Upper lobe of right lung (tissue), 1 donor: ENCODE measurements around the gene AKR1C1. TPM values are rescaled to one million over a fixed set of nuclear protein-coding genes. Genes with fewer than 3 reads are reported as not detected.
"Not testable (repeated sequence)": the region's sequence is repeated elsewhere in the genome, so short reads cannot be mapped to it uniquely, and the experiment has no call there.

Experiments used
- ATAC-seq: fragments of 200-7000 bp; cut with Tn5 transposase; one replicate; pipeline ENCODE4 v1.9.1; 2020; ENCODE audit warnings: mild to moderate bottlenecking, moderate library complexity
- DNase-seq: peaks from one replicate; pipeline ENCODE4 v3.0.0-alpha.2; 2020
- H3K27ac ChIP-seq: fragments of 200-600 bp; one replicate; pipeline ENCODE4 v1.8.0; 2022
- H3K27me3 ChIP-seq: fragments of 200-600 bp; one replicate; pipeline ENCODE4 v1.8.0; 2022; ENCODE audit warnings: mild to moderate bottlenecking
- H3K36me3 ChIP-seq: fragments of 200-600 bp; one replicate; pipeline ENCODE4 v1.8.0; 2022
- H3K4me1 ChIP-seq: fragments of 200-600 bp; one replicate; pipeline ENCODE4 v1.8.0; 2022
- H3K4me3 ChIP-seq: fragments of 200-600 bp; one replicate; pipeline ENCODE4 v1.8.0; 2022; ENCODE audit warnings: mild to moderate bottlenecking
- H3K9me3 ChIP-seq: fragments of 200-600 bp; one replicate; pipeline ENCODE4 v1.8.0; 2022
- CTCF ChIP-seq: fragments of 200-600 bp; IDR thresholded peaks from one replicate; pipeline ENCODE4 v1.8.0; 2022; ENCODE audit warnings: antibody characterized with exemption
- intact Hi-C: fragments of 100-400 bp; cut with DNase I; formaldehyde crosslinking; loops from one replicate; pipeline ENCODE4 v1.11.0; 2022
- total RNA-seq: library from RNA; stranded (reverse); fragmentation: NEBNext Ultra II Directional; extraction: Animal tissue kit (Norgen Biotek cat#: 25700); gene quantifications from one replicate; pipeline ENCODE4 v1.2.1, GENCODE V29; 2021
- donor health status: DM: no; HTN: yes; CAD: no; lungs with severe emphysema.

The AKR1C1 gene
- total RNA-seq, 1 donor from 2014 or later: 42.0 TPM

- no peak for TF ChIP-seq CTCF
- H3K27ac ChIP-seq: peak overlapping the region; percentile 49
- no peak overlapping the region for H3K4me3 ChIP-seq
- ATAC-seq (peak; percentile 44), DNase-seq (no peak)
- peaks cover 13% of the 10 kb centered on the region for H3K4me1 ChIP-seq
- H3K9me3 ChIP-seq: no peaks in the 10 kb centered on the region
- intact Hi-C loops: no loop called here
- H3K36me3 ChIP-seq: no peaks in the 10 kb centered on the region
- H3K27me3 ChIP-seq: no peaks in the 10 kb centered on the region
Observed at GRCh38 chr10:4941540-4942330, 21.5 kb upstream of the AKR1C1 start.

- H3K36me3 ChIP-seq, DNase-seq, intact Hi-C loops, H3K9me3 ChIP-seq, H3K4me3 ChIP-seq, H3K27me3 ChIP-seq: not testable (repeated sequence)
- H3K4me1 ChIP-seq: peaks cover 24% of the 10 kb centered on the region
- H3K27ac ChIP-seq: peak overlapping the region; percentile 49
- ATAC-seq: peak; percentile 73
Observed at GRCh38 chr10:4942931-4943330, 20.3 kb upstream of the AKR1C1 start.

DNA sequence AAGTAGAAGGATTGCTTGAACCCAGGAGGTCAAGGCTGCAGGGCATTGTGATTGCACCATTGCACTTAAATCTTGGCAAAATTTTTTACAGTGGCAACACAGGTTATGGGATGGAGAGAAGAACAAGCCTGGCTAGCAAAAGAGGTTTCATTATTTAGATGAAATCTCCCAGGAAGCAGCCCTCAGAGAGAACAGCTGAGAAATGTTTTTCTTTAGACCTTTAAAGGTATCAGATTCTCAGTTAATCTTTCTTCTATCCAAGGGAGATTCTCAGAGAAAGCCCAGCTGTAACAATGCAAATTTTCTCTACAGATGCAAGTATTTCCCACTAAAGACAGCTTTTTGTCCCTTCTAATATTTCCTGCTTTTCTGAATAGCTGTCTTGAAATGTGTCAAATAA lies 19.8 kb upstream of the AKR1C1 start:
- H3K4me3 ChIP-seq, DNase-seq, H3K36me3 ChIP-seq, intact Hi-C loops, H3K9me3 ChIP-seq, H3K27me3 ChIP-seq: not testable (repeated sequence)
- H3K27ac ChIP-seq: peak overlapping the region; percentile 49
- H3K4me1 ChIP-seq: peaks cover 29% of the 10 kb centered on the region
- peak; percentile 19 for ATAC-seq

GRCh38 chr10:4943821-4944220 lies 19.4 kb upstream of the AKR1C1 start:
- peaks cover 33% of the 10 kb centered on the region for H3K4me1 ChIP-seq
- no peak for DNase-seq
- intact Hi-C loops: no loop called here
- H3K27ac ChIP-seq: peak overlapping the region; percentile 42
- H3K4me3 ChIP-seq: no peak overlapping the region
- no peak for ATAC-seq
- H3K36me3 ChIP-seq: no peaks in the 10 kb centered on the region
- H3K9me3 ChIP-seq: no peaks in the 10 kb centered on the region
- H3K27me3 ChIP-seq: no peaks in the 10 kb centered on the region
- TF ChIP-seq CTCF: no peak

GRCh38 chr10:4944841-4945240 lies 18.4 kb upstream of the AKR1C1 start:
- Histone ChIP-seq H3K27ac (no peak overlapping the region), H3K4me1 (peaks cover 36% of the 10 kb centered on the region), H3K4me3 (no peak overlapping the region), H3K9me3 (no peaks in the 10 kb centered on the region), H3K27me3 (no peaks in the 10 kb centered on the region), H3K36me3 (no peaks in the 10 kb centered on the region)
- intact Hi-C loops: no loop called here
- ATAC-seq: no peak
- no peak for DNase-seq
- no peak for TF ChIP-seq CTCF

DNA sequence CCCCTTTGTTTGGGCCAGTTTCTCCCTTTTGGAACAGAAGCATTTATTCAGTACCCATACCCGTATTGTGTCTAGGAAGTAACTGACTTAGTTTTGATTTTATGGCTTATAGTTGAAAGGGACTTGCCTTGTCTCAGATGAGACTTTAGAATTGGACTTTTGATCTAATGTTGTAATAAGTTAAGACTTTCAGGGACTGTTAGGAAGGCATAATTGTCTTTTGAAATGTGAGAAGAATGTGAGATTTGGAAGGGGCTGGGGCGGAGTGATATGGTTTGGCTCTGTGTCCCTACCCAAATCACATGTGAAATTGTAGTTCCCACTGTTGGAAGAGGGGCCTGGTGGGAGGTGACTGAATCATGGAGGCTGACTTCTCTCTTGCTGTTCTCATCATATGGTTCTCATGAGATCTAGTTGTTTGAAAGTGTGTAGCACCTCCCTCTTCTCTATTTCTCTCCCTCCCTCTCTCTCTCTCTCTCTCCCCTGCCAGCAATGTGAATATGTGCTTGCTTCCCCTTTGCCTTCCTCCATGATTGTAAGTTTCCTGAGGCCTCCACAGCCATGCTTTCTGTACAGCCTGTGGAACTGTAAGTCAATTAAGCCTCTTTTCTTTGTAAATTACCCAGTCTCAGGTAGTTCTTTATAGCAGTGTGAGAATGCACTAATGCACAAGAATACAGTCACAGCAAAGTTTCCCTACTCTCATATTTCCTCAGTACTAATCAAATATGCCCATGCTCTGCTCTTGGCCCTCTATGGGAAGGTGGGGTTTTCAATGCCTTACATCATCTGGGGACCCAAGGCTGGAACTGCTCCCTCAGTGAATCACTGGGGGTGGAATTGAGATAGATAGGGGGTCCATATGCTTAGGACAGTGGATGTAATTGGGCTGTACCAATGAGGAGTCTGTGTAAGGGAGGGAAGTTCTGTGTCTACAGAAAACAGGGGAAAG lies 17.2 kb upstream of the AKR1C1 start:
- ATAC-seq (no peak), DNase-seq (no peak)
- intact Hi-C loops: no loop called here
- Histone ChIP-seq H3K27ac (no peak overlapping the region), H3K4me1 (peaks cover 36% of the 10 kb centered on the region), H3K9me3 (no peaks in the 10 kb centered on the region), H3K36me3 (no peaks in the 10 kb centered on the region), H3K27me3 (no peaks in the 10 kb centered on the region), H3K4me3 (no peak overlapping the region)
- no peak for TF ChIP-seq CTCF
